KMS-11 (cell line): ENCODE measurements around the gene CEMIP.

Experiments used
- H2AFZ ChIP-seq: fragments of 200-600 bp; sonication (generic); 2 replicates; pipeline ENCODE4 v1.6.1; 2016; ENCODE audit warnings: antibody characterized with exemption, mixed run types, low read depth
- H3K27ac ChIP-seq: fragments of 200-600 bp; sonication (generic); 2 replicates; pipeline ENCODE4 v1.6.1; 2016; ENCODE audit warnings: mild to moderate bottlenecking, mixed run types
- H3K27me3 ChIP-seq: fragments of 200-600 bp; sonication (generic); 2 replicates; pipeline ENCODE4 v1.6.1; 2017; ENCODE audit warnings: mild to moderate bottlenecking, low read depth, mixed run types, moderate library complexity; ENCODE audit not compliant: insufficient read depth
- H3K36me3 ChIP-seq: fragments of 200-600 bp; sonication (generic); 2 replicates; pipeline ENCODE4 v1.6.1; 2017; ENCODE audit warnings: mild to moderate bottlenecking, mixed run types; ENCODE audit not compliant: insufficient read depth
- H3K4me1 ChIP-seq: fragments of 200-600 bp; sonication (generic); 2 replicates; pipeline ENCODE4 v1.6.1; 2016; ENCODE audit warnings: mild to moderate bottlenecking, low read depth, mixed run types; ENCODE audit not compliant: poor library complexity, severe bottlenecking
- H3K4me2 ChIP-seq: fragments of 200-600 bp; sonication (generic); 2 replicates; pipeline ENCODE4 v1.7.0; 2016; ENCODE audit warnings: mild to moderate bottlenecking, mixed run types
- H3K4me3 ChIP-seq: fragments of 200-600 bp; sonication (generic); IDR thresholded peaks from 2 replicates; pipeline ENCODE4 v1.6.1; 2017; ENCODE audit warnings: low read depth, low read length, mixed read lengths; ENCODE audit not compliant: insufficient read depth
- H3K79me2 ChIP-seq: fragments of 200-600 bp; sonication (generic); 2 replicates; pipeline ENCODE4 v1.6.1; 2016; ENCODE audit warnings: low read depth, mixed run types; ENCODE audit not compliant: insufficient read depth
- H3K9ac ChIP-seq: fragments of 200-600 bp; sonication (generic); 2 replicates; pipeline ENCODE4 v1.6.1; 2016; ENCODE audit warnings: mild to moderate bottlenecking, mixed run types
- H4K20me1 ChIP-seq: fragments of 200-600 bp; sonication (generic); 2 replicates; pipeline ENCODE4 v1.6.1; 2016; ENCODE audit warnings: mild to moderate bottlenecking, mixed run types; ENCODE audit not compliant: insufficient read depth
- CTCF ChIP-seq: fragments of 200-600 bp; sonication (generic); conservative IDR thresholded peaks from 2 replicates; pipeline ENCODE4 v1.6.1; 2017; ENCODE audit warnings: low read depth, mild to moderate bottlenecking, antibody characterized with exemption, low read length, moderate library complexity, mixed read lengths

The CEMIP gene

GRCh38 chr15:80976851-80977250 lies 197.7 kb downstream of the CEMIP start:
- Histone ChIP-seq H3K27ac (no peak overlapping the region), H2AFZ (no peak overlapping the region), H3K27me3 (no peaks in the 10 kb centered on the region), H3K9ac (no peak overlapping the region), H3K4me2 (no peak overlapping the region), H3K4me1 (no peaks in the 10 kb centered on the region), H3K79me2 (no peaks in the 10 kb centered on the region), H4K20me1 (peaks cover 4% of the 10 kb centered on the region; the same call in 1 of the 2 replicates), H3K4me3 (no peak overlapping the region), H3K36me3 (no peaks in the 10 kb centered on the region; the same call in 1 of the 2 replicates)
- no peak for TF ChIP-seq CTCF

- no peaks in the 10 kb centered on the region for H3K4me1 ChIP-seq
- H3K79me2 ChIP-seq = no peaks in the 10 kb centered on the region; the same call in 1 of the 2 replicates
- no peak overlapping the region for H2AFZ ChIP-seq
- H3K27ac ChIP-seq = no peak overlapping the region
- H3K9ac ChIP-seq = no peak overlapping the region
- H3K36me3 ChIP-seq = no peaks in the 10 kb centered on the region; the same call in 1 of the 2 replicates
- no peak overlapping the region for H3K4me2 ChIP-seq
- no peak overlapping the region for H3K4me3 ChIP-seq
- no peaks in the 10 kb centered on the region for H3K27me3 ChIP-seq
- H4K20me1 ChIP-seq = peaks cover 4% of the 10 kb centered on the region; the same call in 1 of the 2 replicates
- TF ChIP-seq CTCF = no peak
Measured at GRCh38 chr15:80977627-80978036, 198.5 kb downstream of the CEMIP start.

DNA sequence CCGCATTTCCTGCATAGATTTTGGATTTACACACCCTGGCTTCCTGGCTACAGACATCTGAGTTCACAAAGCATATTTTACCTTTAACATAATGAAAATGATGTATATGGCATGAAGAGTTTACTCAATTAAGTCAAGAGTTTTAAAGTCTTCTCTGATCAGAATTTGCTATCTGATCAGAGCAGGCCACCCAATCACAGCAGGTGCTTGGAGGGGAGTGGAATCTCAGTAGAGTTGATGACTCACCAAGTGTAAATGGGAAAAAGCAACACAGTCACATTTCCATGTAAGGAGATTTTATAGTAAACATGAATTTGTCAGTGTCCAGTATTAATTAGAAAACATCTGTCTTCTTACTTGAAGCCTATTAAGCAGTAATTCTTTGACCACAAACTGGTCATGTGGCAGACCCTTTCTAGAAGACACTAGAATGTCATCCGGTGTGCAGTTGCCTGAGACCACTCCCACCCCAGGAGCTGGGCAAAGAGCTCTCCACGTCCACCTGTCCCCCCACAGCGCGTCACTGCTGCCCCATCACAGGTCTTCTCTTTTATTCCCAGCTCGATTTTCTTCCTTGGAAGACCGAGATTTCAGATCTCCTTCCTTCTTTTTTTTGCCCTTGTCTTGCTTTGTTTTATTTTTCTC lies 199.6 kb downstream of the CEMIP start:
- Histone ChIP-seq H2AFZ (no peak overlapping the region), H3K9ac (no peak overlapping the region), H3K36me3 (no peaks in the 10 kb centered on the region; the same call in 1 of the 2 replicates), H3K27me3 (no peaks in the 10 kb centered on the region), H3K4me3 (no peak overlapping the region), H3K4me2 (no peak overlapping the region), H3K27ac (no peak overlapping the region), H3K4me1 (no peaks in the 10 kb centered on the region), H4K20me1 (peaks cover 4% of the 10 kb centered on the region; the same call in 1 of the 2 replicates), H3K79me2 (peaks cover 10% of the 10 kb centered on the region)
- TF ChIP-seq CTCF = no peak

- peaks cover 17% of the 10 kb centered on the region for H3K79me2 ChIP-seq
- H2AFZ ChIP-seq = no peak overlapping the region
Measured at GRCh38 chr15:80979538-80980200, 200.5 kb downstream of the CEMIP start.

More at GRCh38 chr15:80979538-80980200, 200.5 kb downstream of the CEMIP start:
- no peak for TF ChIP-seq CTCF
- Histone ChIP-seq H3K4me2 (no peak overlapping the region), H3K27ac (no peak overlapping the region), H4K20me1 (no peaks in the 10 kb centered on the region), H3K4me1 (no peaks in the 10 kb centered on the region), H3K36me3 (no peaks in the 10 kb centered on the region; the same call in 1 of the 2 replicates), H3K4me3 (no peak overlapping the region), H3K9ac (no peak overlapping the region), H3K27me3 (no peaks in the 10 kb centered on the region)
